GM10266 (cell line): ENCODE results near the gene QDPR.

Experiments used
- DNase-seq: peaks from one replicate; pipeline ENCODE4 v3.0.0; 2012; ENCODE audit errors: extremely low spot score
- TF ChIP-seq, protein P1 (sequence below): IDR thresholded peaks from 2 replicates; pipeline ENCODE4 v1.5.1; 2012; ENCODE audit warnings: mild to moderate bottlenecking, low read depth; ENCODE audit not compliant: control insufficient read depth, insufficient read depth; ENCODE audit errors: missing control alignments

Gene QDPR

DNA sequence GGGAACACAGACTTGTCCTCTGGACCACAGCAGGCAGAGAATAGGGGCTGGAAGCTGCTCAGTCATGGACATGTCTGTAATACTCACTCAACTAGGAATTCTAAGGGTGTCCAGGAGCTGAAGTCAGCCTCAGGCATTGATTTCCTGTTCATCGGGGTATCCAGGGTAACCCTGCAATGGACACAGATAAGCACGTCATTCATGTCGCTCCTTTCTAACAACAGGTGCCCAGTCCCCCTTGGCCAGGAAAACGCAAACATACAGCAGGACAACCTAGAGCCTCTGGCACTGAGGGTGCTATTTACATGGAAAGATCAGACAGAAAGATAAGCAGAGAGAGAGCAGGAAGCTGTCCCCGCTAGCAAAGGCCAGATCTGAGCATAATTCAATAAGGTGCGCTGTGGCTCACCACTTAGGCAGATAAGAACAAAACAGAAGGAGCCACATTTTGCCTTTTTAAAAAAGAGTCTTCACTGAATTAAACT lies 21.3 kb downstream of the QDPR start:
- no peak for DNase-seq
- TF ChIP-seq, protein P1, sequence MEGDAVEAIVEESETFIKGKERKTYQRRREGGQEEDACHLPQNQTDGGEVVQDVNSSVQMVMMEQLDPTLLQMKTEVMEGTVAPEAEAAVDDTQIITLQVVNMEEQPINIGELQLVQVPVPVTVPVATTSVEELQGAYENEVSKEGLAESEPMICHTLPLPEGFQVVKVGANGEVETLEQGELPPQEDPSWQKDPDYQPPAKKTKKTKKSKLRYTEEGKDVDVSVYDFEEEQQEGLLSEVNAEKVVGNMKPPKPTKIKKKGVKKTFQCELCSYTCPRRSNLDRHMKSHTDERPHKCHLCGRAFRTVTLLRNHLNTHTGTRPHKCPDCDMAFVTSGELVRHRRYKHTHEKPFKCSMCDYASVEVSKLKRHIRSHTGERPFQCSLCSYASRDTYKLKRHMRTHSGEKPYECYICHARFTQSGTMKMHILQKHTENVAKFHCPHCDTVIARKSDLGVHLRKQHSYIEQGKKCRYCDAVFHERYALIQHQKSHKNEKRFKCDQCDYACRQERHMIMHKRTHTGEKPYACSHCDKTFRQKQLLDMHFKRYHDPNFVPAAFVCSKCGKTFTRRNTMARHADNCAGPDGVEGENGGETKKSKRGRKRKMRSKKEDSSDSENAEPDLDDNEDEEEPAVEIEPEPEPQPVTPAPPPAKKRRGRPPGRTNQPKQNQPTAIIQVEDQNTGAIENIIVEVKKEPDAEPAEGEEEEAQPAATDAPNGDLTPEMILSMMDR, result no peak

GRCh38 chr4:17489721-17490120 lies 22.2 kb downstream of the QDPR start:
- DNase-seq, result no peak
- TF ChIP-seq, protein P1, result no peak

DNA sequence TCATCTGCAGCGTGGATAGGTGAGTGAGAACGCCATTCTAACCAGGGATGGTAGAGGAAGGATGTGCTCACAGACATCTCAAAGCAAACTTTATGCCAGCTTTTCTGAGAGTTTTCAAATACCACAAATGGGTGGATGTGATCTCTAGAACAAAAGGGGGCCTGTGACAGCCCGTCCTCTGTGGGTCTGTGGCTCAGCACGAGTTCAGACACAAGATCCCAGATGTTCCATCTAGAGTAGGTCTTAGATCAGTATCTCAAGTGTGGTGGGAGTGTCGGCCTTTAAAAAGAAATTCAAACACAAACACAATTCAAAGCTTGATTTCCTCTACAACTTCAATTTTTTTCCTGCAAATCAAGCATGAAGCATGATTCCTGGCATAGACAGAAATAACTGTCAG lies 22.8 kb downstream of the QDPR start:
- DNase-seq, result no peak

DNA sequence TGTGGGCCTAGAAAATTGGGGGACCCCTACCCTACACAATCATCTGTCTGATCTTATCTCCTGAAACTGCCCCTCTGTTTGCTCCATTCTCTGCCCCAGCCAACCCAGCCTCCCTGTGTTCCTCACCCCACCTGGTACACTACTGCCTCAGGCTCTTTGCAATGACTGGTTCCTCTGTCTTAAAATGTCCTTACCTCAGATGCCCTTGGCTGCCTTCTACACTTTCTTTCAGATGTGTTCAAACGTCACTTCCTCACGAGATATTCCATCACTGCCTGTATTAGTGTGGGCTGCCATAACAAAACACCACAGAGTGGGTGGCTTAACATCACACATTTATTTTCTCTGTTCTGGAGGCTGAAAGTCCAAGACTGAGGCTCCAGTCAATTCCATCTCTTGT lies 29.2 kb downstream of the QDPR start:
- no peak for DNase-seq
- TF ChIP-seq, protein P1, result no peak

More for the DNA sequence above, 22.8 kb downstream of the QDPR start:
- TF ChIP-seq, protein P1, result no peak

DNA sequence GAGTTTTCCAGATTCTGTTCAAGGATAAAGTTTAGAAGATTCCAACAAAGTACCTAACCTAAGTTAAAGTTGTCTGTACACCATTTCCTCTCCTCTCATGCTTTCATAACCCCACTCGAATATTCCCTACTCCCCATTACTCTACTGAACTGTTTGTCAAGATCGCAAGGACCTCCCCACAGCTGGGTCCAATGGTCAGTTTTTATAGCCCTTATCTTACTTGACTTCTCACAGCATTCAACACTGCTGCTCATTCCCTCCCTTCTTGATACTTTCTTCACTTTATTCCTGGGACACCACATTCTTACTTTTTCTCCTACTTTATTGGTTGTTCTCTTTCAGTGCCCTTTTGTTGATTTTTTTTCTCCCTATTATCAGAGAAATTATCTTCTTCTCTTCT lies 30.9 kb downstream of the QDPR start:
- TF ChIP-seq, protein P1, result no peak
- no peak for DNase-seq

DNA sequence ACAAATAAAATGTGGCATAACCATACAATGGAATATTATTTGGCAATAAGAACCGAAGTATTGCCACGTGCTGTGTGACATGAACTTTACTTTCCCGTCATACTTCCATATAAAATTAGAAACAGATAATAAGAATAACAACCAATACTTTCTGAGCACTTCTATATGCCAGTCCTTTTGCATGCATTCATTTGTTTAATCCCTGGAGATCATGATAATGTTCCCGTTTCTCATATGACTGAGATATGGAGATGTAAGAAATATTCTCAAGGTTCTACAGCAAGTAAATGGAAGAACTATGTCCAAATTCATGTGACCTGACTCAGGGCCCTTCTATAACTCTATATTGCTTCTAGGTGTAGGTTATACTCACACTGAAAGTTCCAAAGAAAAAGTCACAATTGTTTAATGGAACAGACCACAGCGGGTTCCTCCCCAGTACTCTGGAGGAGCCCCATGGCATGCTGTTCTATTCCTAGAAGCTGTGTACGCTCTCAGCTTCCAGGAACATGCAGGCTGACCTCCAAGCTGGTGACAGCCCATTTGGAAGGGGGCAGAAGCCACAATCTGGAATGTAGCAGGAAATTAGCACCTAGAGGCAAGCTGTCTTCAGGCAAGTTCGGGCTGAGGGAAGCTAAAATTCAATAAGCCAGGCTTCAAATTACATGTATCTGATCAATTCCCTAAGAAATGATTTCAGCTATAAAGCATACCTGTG lies 31.5 kb downstream of the QDPR start:
- DNase-seq, result no peak
- TF ChIP-seq, protein P1, result no peak

GRCh38 chr4:17477774-17478472 lies 34.0 kb downstream of the QDPR start:
- TF ChIP-seq, protein P1, result no peak
- no peak for DNase-seq
